Adrenal gland (tissue), 12 donors: Measurements from ENCODE around the gene LAMP1. TPM values are rescaled to one million over a fixed set of nuclear protein-coding genes. Genes with fewer than 3 reads are reported as not detected.

ENCODE experiments used
- DNase-seq, 7 donors: peaks; one replicate each; pipeline ENCODE4 v3.0.0-alpha.2; 2019 to 2020
- H3K27ac ChIP-seq, 5 donors: fragments of 200-600 bp; sonication (generic) in 4 of 5; 1 replicate in 3 of 5; 2 replicates in 2 of 5; pipeline versions ENCODE4 v1.5.1 to v1.8.0; 2016 to 2020; ENCODE audit warnings: mild to moderate bottlenecking in 1 of 5
- H3K27me3 ChIP-seq: fragments of 200-600 bp; 2 replicates; pipeline ENCODE4 v1.8.0; 2021
- H3K36me3 ChIP-seq, 2 donors: fragments of 200-600 bp; replicated peaks in 1 of 2; 1 replicate in 1 of 2; 2 replicates in 1 of 2; pipeline versions ENCODE4 v1.5.1 to v1.8.0; 2018 to 2022
- H3K4me1 ChIP-seq, 2 donors: fragments of 200-600 bp; replicated peaks in 1 of 2; 1 replicate in 1 of 2; 2 replicates in 1 of 2; pipeline versions ENCODE4 v1.5.1 to v1.8.0; 2018 to 2021
- H3K4me3 ChIP-seq, 4 donors: fragments of 200-600 bp; sonication (generic) in 3 of 4; one replicate each; pipeline ENCODE4 v1.5.1; 2016 to 2018
- H3K9me3 ChIP-seq, 3 donors: fragments of 200-600 bp; sonication (generic) in 1 of 3; replicated peaks in 1 of 3; 1 replicate in 2 of 3; 2 replicates in 1 of 3; pipeline versions ENCODE4 v1.5.1 to v1.8.0; 2016 to 2021
- CTCF ChIP-seq, 6 experiments: fragments of 450-650 bp in 4 of 6; fragments of 200-600 bp in 2 of 6; sonication (generic) in 1 of 6; IDR thresholded peaks; 1 replicate in 5 of 6; 2 replicates in 1 of 6; pipeline versions ENCODE4 v1.5.1 to v1.8.0; 2016 to 2021; ENCODE audit warnings: antibody characterized with exemption in 6 of 6, mild to moderate bottlenecking in 2 of 6, moderate library complexity in 1 of 6
- POLR2A ChIP-seq, 2 donors: fragments of 450-650 bp; IDR thresholded peaks; one replicate each; pipeline ENCODE4 v1.6.1; 2017; ENCODE audit warnings: antibody characterized with exemption in 2 of 2, mild to moderate bottlenecking in 2 of 2, moderate library complexity in 1 of 2
- WGBS, 4 donors: extraction: QIAGEN DNeasy Blood & Tissue Kit in 2 of 4; methylation state at CpG; one replicate each; pipeline versions ENCODE4 v1.1.5 to v1.1.7; 2013 to 2017; 5-methylcytosine and 5-hydroxymethylcytosine counted together
- intact Hi-C, 2 donors: fragments of 100-400 bp; cut with DNase I; formaldehyde crosslinking; loops; one replicate each; pipeline versions ENCODE4 v1.14.1 to v1.15.0; 2022 to 2023
- polyA plus RNA-seq, 3 donors: library from polyadenylated mRNA; stranded (reverse); fragments of 200-250 nt in 2 of 3; fragments of 350-450 nt in 1 of 3; fragmentation: Illumina TruSeq in 1 of 3; extraction: RNeasy Lipid Tissue Mini Kit (QIAGEN cat#74804) in 1 of 3; gene quantifications; one replicate each; pipeline ENCODE4 v1.2.3, GENCODE V29; 2013 to 2014
- total RNA-seq, 9 donors: library from RNA; depleted of rRNA in 4 of 9; stranded (reverse); fragments of >200 nt in 4 of 9; fragments of 120-200 nt in 1 of 9; fragmentation: NEBNext Ultra II Directional in 1 of 9; extraction: Animal tissue kit (Norgen Biotek cat#: 25700) in 1 of 9; gene quantifications; one replicate each; pipeline versions ENCODE4 v1.1.0 to v1.2.4, GENCODE V29; 2013 to 2023
- donor health status: healthy with polysubstance abuse.
- donor health status: Bipolar disorder and iron deficiency.
- donor health status: DM: yes; HTN: yes; CAD: no.
- donor health status: DM: no; HTN: no; CAD: no.
- donor health status: DM: no; HTN: no; CAD: no.
- donor health status: DM: yes; HTN: yes; CAD: no.

LAMP1 gene
- total and polyA plus RNA-seq, 12 donors, result 40.6 to 267 (median 172) TPM

- Histone ChIP-seq H3K27ac (no peak overlapping the region), H3K27me3 (no peaks in the 10 kb centered on the region), H3K4me1 (peaks cover 0 to 4% of the 10 kb centered on the region in 2 donors), H3K9me3 (no peaks in the 10 kb centered on the region), H3K36me3 (peaks cover 0 to 70% of the 10 kb centered on the region in 2 donors), H3K4me3 (no peak overlapping the region)
- DNase-seq, result no peak
- no peak for TF ChIP-seq CTCF (IDR thresholded peaks at IDR 0.05)
- no peak for TF ChIP-seq POLR2A (IDR thresholded peaks at IDR 0.05)
- 84 to 94% (median 90%) methylated on average over 16 to 17 of the region's 17 CpGs for WGBS, 4 donors
- intact Hi-C loops, result no loop called here
Measured at GRCh38 chr13:113322043-113322461, 25.0 kb downstream of the LAMP1 start.

- peak; percentile 45 to 73 (median 62) for DNase-seq
- Histone ChIP-seq H3K4me1 (peaks cover 0 to 4% of the 10 kb centered on the region in 2 donors), H3K9me3 (no peaks in the 10 kb centered on the region), H3K36me3 (peaks cover 0 to 61% of the 10 kb centered on the region in 2 donors), H3K4me3 (no peak overlapping the region), H3K27ac (peak overlapping the region in 1 of 5 donors; percentile 40), H3K27me3 (no peaks in the 10 kb centered on the region)
- TF ChIP-seq POLR2A (IDR thresholded peaks at IDR 0.05) (no peak), CTCF (IDR thresholded peaks at IDR 0.05) (no peak)
- 64 to 78% (median 68%) methylated on average over 25 of the region's 25 CpGs for WGBS, 4 donors
- intact Hi-C loops, result no loop called here
Measured at GRCh38 chr13:113322890-113323651, 26.0 kb downstream of the LAMP1 start.

- Histone ChIP-seq H3K4me1 (peaks cover 0 to 4% of the 10 kb centered on the region in 2 donors), H3K4me3 (no peak overlapping the region), H3K36me3 (peaks cover 0 to 54% of the 10 kb centered on the region in 2 donors), H3K9me3 (no peaks in the 10 kb centered on the region), H3K27ac (no peak overlapping the region), H3K27me3 (no peaks in the 10 kb centered on the region)
- WGBS, 4 donors, result 93 to 96% (median 96%) methylated on average over 7 of the region's 7 CpGs
- intact Hi-C loops, result no loop called here
- no peak for DNase-seq
- TF ChIP-seq POLR2A (IDR thresholded peaks at IDR 0.05) (no peak), CTCF (IDR thresholded peaks at IDR 0.05) (no peak)
Measured at GRCh38 chr13:113323869-113324268, 26.8 kb downstream of the LAMP1 start.

GRCh38 chr13:113324398-113324797, 27.4 kb downstream of the LAMP1 start:
- intact Hi-C loops, result no loop called here
- WGBS, 4 donors, result 86 to 90% (median 87%) methylated on average over 12 of the region's 12 CpGs
- DNase-seq, result no peak
- Histone ChIP-seq H3K27me3 (no peaks in the 10 kb centered on the region), H3K36me3 (peaks cover 0 to 49% of the 10 kb centered on the region in 2 donors), H3K4me1 (peaks cover 0 to 4% of the 10 kb centered on the region in 2 donors), H3K27ac (no peak overlapping the region), H3K9me3 (no peaks in the 10 kb centered on the region), H3K4me3 (no peak overlapping the region)
- TF ChIP-seq CTCF (IDR thresholded peaks at IDR 0.05) (no peak), POLR2A (IDR thresholded peaks at IDR 0.05) (no peak)
